ENCODE results near the gene AHNAK2. TPM values are rescaled to one million over a fixed set of nuclear protein-coding genes. Genes with fewer than 3 reads are reported as not detected.

The AHNAK2 gene
- total RNA-seq, 1 donor from 2014 or later, result 16.8 TPM

DNA sequence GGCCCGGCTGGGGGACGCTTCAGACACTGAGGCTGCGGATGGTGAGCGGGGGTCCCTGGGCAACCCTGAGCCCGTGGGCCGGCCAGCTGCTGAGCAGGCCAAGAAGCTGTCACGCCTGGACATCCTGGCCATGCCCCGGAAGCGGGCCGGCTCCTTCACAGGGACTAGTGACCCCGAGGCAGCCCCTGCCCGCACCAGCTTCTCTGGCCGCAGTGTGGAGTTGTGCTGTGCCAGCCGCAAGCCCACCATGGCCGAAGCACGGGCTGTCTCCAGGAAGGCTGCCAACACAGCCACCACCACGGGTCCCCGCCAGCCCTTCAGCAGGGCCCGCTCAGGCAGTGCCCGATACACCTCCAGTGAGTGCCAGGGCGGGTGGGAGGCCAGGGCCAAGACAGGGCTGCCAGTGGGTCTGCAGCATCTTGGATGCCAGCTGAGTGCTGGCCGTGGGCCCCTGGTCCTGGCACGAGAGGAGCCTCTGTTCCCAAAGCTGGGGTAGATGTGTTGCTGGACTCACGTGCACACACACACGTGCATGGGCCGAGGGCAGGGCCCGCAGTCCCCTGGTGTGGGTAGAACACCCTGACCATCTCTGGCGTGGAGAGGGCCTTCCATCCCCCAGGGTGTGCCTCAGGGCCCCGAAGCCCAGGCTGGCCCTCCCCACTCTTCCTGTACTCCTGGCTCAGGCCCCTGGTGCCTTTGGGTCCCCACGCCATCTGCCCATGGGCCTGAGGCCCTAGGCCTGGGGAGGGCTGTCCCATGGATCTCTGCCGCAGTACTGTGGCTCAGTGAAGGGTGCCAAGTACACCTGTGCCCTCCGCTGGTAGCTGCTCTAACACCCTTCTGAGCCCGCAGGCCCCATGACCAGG lies 90.3 kb downstream of the AHNAK2 start:
- no peak for DNase-seq (ENCODE audit: low read depth in 2 of 2)

Other genes starting within 250 kb of the AHNAK2 start
- 79.8 and 97.4 TPM in 2 replicates for gene SIVA1, start 225.2 kb downstream of the AHNAK2 start, total RNA-seq
- 127 and 146 TPM in 2 replicates for gene AKT1, start 182.6 kb downstream of the AHNAK2 start, total RNA-seq
- 3.2 and 5.4 TPM in 2 replicates for gene ZBTB42, start 177.3 kb downstream of the AHNAK2 start, total RNA-seq
- gene CEP170B, start 113.1 kb downstream of the AHNAK2 start, total RNA-seq, result 5.6 and 6.6 TPM in 2 replicates
- under 0.01 TPM in 1 of 2 replicates, not detected in the other for gene PLD4, start 53.5 kb downstream of the AHNAK2 start, total RNA-seq
- gene CLBA1, start 7.4 kb upstream of the AHNAK2 start, total RNA-seq, result 4.4 and 5.1 TPM in 2 replicates
- 26.2 and 26.3 TPM in 2 replicates for gene CDCA4, start 42.7 kb upstream of the AHNAK2 start, total RNA-seq
- under 0.01 TPM in 1 of 2 replicates, not detected in the other for gene GPR132, start 87.1 kb upstream of the AHNAK2 start, total RNA-seq
- gene JAG2, start 190.4 kb upstream of the AHNAK2 start, total RNA-seq, result 37.5 and 45.5 TPM in 2 replicates
- 54.4 and 76.2 TPM in 2 replicates for gene NUDT14, start 202.9 kb upstream of the AHNAK2 start, total RNA-seq